GM21825 (cell line): ENCODE data around the gene IGF1R.

Source experiments
- ATAC-seq: cut with Tn5 transposase; IDR thresholded peaks from one replicate; pipeline ENCODE4 v1.9.1; 2021; ENCODE audit warnings: mild to moderate bottlenecking, moderate library complexity; ENCODE audit not compliant: unreplicated experiment

Gene IGF1R

GRCh38 chr15:98772895-98773294, 124.6 kb downstream of the IGF1R start:
- ATAC-seq, result no peak

GRCh38 chr15:98773616-98774015, 125.3 kb downstream of the IGF1R start:
- ATAC-seq, result no peak

- ATAC-seq, result no peak
Observed at GRCh38 chr15:98774756-98775497, 126.6 kb downstream of the IGF1R start.

GRCh38 chr15:98775498-98776230, 127.3 kb downstream of the IGF1R start:
- no peak for ATAC-seq

- ATAC-seq, result peak; percentile 72
Observed at GRCh38 chr15:98776607-98777281, 128.4 kb downstream of the IGF1R start.

- ATAC-seq, result no peak
Observed at GRCh38 chr15:98777426-98777825, 129.1 kb downstream of the IGF1R start.

- no peak for ATAC-seq
Observed at GRCh38 chr15:98778263-98778959, 130.1 kb downstream of the IGF1R start.

- no peak for ATAC-seq
Observed at GRCh38 chr15:98778960-98779359, 130.6 kb downstream of the IGF1R start.

- peak; percentile 71 for ATAC-seq
Observed at GRCh38 chr15:98779463-98780071, 131.2 kb downstream of the IGF1R start.

GRCh38 chr15:98781838-98782237, 133.5 kb downstream of the IGF1R start:
- no peak for ATAC-seq

- no peak for ATAC-seq
Observed at GRCh38 chr15:98782801-98783200, 134.5 kb downstream of the IGF1R start.

- no peak for ATAC-seq
Observed at GRCh38 chr15:98785431-98785806, 137.1 kb downstream of the IGF1R start.

- peak; percentile 80 for ATAC-seq
Observed at GRCh38 chr15:98785807-98786621, 137.7 kb downstream of the IGF1R start.

- no peak for ATAC-seq
Observed at GRCh38 chr15:98786717-98787116, 138.4 kb downstream of the IGF1R start.

- ATAC-seq, result no peak
Observed at GRCh38 chr15:98787194-98787593, 138.9 kb downstream of the IGF1R start.

- no peak for ATAC-seq
Observed at GRCh38 chr15:98787936-98788757, 139.8 kb downstream of the IGF1R start.

- ATAC-seq, result no peak
Observed at GRCh38 chr15:98789020-98789419, 140.7 kb downstream of the IGF1R start.

- ATAC-seq, result no peak
Observed at GRCh38 chr15:98790270-98790669, 141.9 kb downstream of the IGF1R start.

- no peak for ATAC-seq
Observed at GRCh38 chr15:98791046-98791701, 142.8 kb downstream of the IGF1R start.
